EL (cell line): ENCODE results near the gene TMEM121B.

ENCODE experiments used
- DNase-seq: peaks from one replicate; pipeline ENCODE4 v3.0.0-alpha.2; 2016

The TMEM121B gene

GRCh38 chr22:17087498-17088131 lies 33.5 kb downstream of the TMEM121B start:
- DNase-seq = peak; percentile 54

GRCh38 chr22:17086788-17087497 lies 34.2 kb downstream of the TMEM121B start:
- no peak for DNase-seq

- no peak for DNase-seq
These were observed 34.9 kb downstream of the TMEM121B start for GRCh38 chr22:17086296-17086695.

- DNase-seq = peak; percentile 9
These were observed 35.6 kb downstream of the TMEM121B start for GRCh38 chr22:17085277-17086181.

GRCh38 chr22:17084554-17085276 lies 36.4 kb downstream of the TMEM121B start, which contains the start of gene IL17RA:
TSS of gene IL17RA (plus strand) at chr22:17085000. CDS start at chr22:17085092, 92 bp downstream.
- peak; percentile 92 for DNase-seq

- no peak for DNase-seq
These were observed 37.2 kb downstream of the TMEM121B start for GRCh38 chr22:17083811-17084441.

GRCh38 chr22:17083255-17083654 lies 37.9 kb downstream of the TMEM121B start:
- no peak for DNase-seq

GRCh38 chr22:17079572-17079971 lies 41.6 kb downstream of the TMEM121B start:
- DNase-seq = no peak

- peak; percentile 81 for DNase-seq
These were observed 43.9 kb downstream of the TMEM121B start for GRCh38 chr22:17077255-17077654.

GRCh38 chr22:17074648-17075002 lies 46.5 kb downstream of the TMEM121B start:
- DNase-seq = no peak

GRCh38 chr22:17072877-17073276 lies 48.3 kb downstream of the TMEM121B start:
- no peak for DNase-seq
